HepG2 (cell line): ENCODE data around the gene SOBP.

ENCODE experiments used
- ZSCAN20 ChIP-seq: sonication (generic); formaldehyde crosslinking; IDR thresholded peaks from 2 replicates; pipeline ENCODE4 v1.4.0; 2020; ENCODE audit warnings: missing genetic modification reagents, mild to moderate bottlenecking, borderline replicate concordance
- TF ChIP-seq, protein P1 (sequence below): IDR thresholded peaks from 2 replicates; pipeline ENCODE4 v1.6.1; 2018; ENCODE audit warnings: missing genetic modification reagents
- TF ChIP-seq, protein P2 (sequence below): sonication (generic); formaldehyde crosslinking; IDR thresholded peaks from 2 replicates; pipeline ENCODE4 v1.5.0; 2020; ENCODE audit warnings: mild to moderate bottlenecking, missing genetic modification reagents, moderate library complexity

DNA sequence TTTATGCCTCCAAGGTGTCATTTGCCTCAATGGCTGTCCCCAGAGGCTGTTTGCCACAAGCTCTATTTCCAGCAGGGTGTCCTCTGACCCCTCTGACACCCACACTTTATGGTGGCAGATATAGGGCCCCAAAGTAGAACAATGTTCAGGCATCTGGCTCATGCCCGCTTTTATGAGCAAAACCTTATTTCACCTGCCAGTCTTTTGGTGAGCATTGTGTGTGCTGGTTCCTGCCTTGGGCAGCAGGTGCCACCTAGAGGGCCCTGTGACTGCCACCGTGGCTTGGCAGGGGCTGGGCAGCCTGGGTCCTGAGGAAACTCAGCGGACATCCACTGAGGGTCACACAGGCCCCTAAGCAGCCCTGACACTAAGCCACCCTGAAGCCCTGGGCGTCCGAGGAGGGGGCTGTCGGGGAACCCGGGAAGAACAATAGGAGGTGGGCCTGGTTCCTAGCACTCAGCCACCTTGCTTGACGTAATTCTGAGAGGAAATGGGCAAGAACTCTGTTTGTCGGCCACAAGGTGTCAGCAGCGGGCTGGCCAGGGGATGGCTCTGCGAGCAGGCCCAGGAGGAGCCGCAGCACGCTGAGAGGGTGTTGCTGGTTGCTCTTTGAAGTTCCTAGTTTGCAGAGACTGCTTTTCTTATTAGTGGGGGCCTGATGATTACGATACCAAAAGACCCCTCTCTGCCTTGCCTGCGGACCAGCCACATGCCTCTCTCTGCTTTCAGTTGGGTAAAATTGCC is 185.2 kb downstream of the SOBP start:
- TF ChIP-seq ZSCAN20 (CRISPR knock-in tag) = no peak
- TF ChIP-seq, protein P1, sequence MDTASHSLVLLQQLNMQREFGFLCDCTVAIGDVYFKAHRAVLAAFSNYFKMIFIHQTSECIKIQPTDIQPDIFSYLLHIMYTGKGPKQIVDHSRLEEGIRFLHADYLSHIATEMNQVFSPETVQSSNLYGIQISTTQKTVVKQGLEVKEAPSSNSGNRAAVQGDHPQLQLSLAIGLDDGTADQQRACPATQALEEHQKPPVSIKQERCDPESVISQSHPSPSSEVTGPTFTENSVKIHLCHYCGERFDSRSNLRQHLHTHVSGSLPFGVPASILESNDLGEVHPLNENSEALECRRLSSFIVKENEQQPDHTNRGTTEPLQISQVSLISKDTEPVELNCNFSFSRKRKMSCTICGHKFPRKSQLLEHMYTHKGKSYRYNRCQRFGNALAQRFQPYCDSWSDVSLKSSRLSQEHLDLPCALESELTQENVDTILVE (CRISPR knock-in tag) = no peak
- TF ChIP-seq, protein P2, sequence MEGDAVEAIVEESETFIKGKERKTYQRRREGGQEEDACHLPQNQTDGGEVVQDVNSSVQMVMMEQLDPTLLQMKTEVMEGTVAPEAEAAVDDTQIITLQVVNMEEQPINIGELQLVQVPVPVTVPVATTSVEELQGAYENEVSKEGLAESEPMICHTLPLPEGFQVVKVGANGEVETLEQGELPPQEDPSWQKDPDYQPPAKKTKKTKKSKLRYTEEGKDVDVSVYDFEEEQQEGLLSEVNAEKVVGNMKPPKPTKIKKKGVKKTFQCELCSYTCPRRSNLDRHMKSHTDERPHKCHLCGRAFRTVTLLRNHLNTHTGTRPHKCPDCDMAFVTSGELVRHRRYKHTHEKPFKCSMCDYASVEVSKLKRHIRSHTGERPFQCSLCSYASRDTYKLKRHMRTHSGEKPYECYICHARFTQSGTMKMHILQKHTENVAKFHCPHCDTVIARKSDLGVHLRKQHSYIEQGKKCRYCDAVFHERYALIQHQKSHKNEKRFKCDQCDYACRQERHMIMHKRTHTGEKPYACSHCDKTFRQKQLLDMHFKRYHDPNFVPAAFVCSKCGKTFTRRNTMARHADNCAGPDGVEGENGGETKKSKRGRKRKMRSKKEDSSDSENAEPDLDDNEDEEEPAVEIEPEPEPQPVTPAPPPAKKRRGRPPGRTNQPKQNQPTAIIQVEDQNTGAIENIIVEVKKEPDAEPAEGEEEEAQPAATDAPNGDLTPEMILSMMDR (CRISPR knock-in tag) = peak; percentile 94
